HG02623 (cell line): Measurements from ENCODE around the gene IRAK1.

Experiments used
- ATAC-seq: cut with Tn5 transposase; IDR thresholded peaks from one replicate; pipeline ENCODE4 v1.9.1; 2021; ENCODE audit warnings: moderate library complexity; ENCODE audit not compliant: unreplicated experiment

Gene IRAK1

DNA sequence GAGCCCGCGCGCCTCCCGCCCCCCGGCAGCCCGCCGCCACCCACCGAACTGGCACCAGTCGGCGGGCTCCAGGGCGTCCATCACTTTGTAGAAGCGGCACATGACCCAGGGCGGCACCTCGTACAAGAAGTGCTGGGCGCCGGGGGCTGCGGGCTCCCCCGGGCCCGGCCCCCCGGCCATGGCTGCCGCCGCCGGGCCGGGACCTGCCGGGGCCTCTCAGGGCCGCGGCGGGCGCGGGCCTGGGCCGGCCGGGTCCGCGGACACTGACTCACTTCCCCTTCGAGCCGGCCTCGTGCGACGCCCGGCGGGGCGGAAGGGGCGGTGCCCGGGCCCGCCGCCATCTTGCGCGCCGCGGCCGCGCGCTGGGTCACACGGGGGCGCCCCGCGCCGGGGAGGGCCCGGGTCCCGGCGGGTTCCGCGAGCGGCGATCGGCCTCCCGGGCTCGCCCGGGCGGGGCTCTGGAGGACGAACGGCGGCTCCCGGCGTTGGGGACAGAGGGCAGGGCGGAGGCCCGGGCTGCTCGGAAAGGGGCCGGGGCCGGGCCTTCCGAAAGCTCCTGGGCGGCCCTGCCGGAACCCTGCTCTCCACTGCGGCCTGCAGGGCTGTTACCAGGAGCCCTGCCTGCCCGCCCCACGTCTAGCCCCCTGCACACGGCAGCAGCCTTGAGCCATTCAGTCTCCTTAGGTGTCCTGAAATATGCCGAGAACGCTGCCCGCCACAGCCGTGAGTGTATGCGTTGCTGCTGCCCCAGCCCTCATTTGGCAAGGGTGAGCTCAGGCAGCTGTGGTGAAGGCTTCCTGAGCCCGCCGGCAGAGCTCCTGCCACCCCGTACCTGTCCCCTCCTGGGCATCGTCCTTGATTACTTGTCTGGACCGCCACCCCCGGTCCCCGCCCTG, at the start of gene IRAK1:
Gene IRAK1, minus strand, starts transcription at position 270 of the 896 bp plus-strand sequence. Its CDS starts 90 bp downstream, at position 180.
- peak; percentile 71 for ATAC-seq

DNA sequence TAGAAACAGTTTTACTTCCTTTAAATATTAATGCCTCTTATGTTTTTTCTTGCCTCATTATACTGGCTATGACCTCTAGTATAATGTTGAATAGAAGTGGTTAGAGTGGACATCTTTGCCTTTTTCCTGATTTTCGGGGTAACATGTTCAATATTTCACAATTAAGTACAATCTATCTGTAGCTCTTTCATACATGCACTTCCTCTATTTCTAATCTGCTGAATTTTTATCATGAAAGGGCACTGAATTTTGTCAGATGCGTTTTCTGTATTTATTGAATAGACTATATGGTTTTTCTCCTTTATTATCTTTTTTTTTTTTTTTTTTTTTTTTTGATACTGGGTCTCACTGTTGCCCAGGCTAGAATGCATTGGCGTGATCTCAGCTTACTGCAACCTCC, 48.9 kb upstream of the IRAK1 start:
- no peak for ATAC-seq

DNA sequence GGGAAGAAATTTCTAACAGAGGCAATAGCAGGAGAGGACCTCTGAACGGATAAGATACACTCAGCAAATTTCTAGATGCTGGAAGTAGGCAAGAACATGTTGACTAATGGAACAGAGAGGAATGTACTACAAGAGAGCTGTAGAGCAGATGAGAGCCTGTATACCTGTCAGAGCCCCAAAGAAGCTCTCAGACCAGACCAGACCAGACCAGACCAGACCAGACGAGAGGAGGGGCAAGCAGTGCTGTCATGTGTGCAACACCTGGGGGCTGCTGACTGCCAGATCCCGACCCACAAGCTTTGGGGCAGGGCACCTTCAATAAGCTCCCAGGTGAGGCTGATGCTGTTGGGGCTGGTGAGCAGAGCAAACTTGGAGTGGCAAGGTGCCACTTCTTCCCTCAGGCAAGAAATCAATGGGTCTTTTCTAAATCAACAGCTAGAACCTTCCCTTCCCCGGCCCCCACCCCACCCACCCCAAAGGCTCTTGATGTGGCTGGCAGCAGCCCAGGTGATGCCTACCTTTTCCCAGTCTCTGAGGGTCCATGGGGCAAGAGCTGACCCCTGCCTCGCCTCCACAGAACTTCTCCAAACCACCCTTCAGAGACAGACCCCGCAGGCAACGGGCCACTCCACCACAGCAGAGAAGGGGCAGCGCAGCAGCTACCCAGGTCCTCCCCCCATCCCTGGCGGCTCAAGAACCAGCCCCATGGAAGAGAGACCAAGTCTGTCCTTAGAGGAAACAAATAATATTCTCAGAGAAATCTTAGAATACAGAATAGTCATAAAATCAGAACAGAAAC, 45.1 kb upstream of the IRAK1 start:
- no peak for ATAC-seq

GRCh38 chrX:154063234-154063633, 43.5 kb upstream of the IRAK1 start:
- no peak for ATAC-seq

DNA sequence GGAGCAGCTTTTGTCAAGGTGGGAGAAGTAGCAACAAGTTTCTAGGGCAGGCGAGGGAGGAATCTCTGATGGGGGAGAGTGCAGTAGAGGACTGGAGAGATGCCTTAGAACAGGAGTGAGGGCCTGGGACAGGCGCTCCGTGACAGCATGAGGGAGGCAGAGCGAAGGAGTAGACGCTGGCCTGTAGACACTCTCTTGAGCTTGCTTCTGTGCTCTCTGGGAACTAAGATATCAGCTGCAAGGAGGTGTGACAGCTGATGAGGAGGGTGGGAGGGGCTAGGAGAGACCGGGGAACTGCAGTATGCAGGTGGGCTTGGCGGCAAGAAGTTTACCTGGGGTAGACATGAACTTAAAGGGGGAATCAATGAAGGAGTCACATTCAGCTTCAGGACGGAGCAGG, 42.1 kb upstream of the IRAK1 start:
- no peak for ATAC-seq

DNA sequence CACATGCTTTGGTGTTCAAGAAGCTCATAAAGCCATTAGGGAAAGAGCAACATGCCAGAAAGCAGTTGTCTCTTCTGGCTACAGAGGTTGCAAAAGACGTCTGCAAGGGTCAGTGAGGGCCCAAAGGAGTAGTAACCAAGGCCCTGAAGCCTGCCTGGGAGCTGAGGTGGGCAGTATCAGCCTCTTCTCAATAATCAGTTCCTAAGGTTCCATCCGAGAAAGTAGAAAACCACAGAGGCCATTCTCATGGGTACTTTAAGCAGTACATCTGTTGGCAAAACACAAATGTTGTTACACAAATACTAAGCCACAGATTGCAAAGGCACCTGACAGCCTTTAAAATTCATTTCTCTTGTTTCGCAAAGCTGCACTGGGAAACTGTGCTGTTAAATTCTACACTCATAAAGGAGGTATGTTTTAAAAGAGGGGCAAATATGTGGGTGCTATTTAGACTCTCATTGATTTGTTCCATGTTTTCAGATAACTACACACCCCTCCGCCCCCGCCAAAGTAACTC, 40.1 kb upstream of the IRAK1 start:
- no peak for ATAC-seq

DNA sequence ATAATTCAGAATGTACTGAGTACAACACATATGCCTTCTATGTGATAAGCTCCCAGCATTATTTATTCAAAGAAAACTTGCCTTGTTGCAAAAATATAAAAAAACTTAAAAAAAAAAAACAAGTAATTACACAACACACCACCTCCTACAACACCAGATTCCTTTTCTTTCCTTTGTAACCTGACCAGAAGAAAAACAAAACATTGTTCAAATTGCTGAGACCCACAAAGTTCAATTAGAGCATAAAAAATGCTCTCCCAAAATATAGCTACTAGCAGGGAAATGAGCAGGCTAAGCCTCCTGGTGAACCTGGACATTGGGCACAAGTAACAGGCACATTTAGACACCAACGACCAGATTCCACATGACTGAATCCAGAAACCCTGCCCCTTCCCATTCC, 39.5 kb upstream of the IRAK1 start:
- ATAC-seq = no peak

DNA sequence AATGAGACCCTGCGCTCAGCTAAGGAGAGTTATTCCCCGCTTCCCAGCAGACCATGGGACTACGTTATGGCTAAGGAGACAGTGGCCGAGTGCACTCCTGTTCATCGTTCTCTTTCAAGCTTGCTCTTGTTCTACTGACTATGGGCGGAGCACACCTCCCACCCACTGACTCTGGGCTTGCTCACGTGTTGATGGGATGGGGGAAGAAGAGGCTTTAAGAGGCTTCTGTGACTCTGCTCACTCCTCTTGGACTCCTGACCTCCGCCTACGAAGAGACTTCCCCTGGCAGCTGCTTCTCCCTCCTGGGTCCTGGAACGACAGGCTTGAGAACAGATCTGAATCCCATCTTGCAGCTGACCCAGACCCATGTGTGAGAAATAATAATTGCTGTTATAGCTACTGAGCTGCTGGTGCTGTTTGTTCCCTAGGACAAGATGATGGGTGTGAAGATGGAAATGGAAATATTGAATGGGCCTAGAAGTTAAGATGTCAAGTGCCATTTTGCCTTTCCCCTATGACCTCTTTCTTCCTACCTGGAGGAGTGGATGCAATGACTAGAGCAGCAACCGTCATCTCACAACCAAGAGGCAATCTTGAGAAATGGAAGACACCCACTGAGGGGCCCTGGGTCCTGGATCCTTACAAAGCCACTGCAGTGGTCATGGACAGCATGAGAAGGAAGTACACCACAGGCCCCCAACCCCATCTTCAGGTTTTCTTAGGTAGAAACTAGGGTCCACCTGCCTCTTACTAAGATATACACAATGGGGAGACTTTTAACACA, 38.7 kb upstream of the IRAK1 start:
- no peak for ATAC-seq

GRCh38 chrX:154057791-154058190, 38.1 kb upstream of the IRAK1 start:
- ATAC-seq = no peak

GRCh38 chrX:154056770-154057241, 37.1 kb upstream of the IRAK1 start:
- ATAC-seq = no peak

- no peak for ATAC-seq
These were observed 31.6 kb upstream of the IRAK1 start for GRCh38 chrX:154051201-154051810.

- ATAC-seq = no peak
These were observed 30.4 kb upstream of the IRAK1 start for GRCh38 chrX:154050113-154050495.

DNA sequence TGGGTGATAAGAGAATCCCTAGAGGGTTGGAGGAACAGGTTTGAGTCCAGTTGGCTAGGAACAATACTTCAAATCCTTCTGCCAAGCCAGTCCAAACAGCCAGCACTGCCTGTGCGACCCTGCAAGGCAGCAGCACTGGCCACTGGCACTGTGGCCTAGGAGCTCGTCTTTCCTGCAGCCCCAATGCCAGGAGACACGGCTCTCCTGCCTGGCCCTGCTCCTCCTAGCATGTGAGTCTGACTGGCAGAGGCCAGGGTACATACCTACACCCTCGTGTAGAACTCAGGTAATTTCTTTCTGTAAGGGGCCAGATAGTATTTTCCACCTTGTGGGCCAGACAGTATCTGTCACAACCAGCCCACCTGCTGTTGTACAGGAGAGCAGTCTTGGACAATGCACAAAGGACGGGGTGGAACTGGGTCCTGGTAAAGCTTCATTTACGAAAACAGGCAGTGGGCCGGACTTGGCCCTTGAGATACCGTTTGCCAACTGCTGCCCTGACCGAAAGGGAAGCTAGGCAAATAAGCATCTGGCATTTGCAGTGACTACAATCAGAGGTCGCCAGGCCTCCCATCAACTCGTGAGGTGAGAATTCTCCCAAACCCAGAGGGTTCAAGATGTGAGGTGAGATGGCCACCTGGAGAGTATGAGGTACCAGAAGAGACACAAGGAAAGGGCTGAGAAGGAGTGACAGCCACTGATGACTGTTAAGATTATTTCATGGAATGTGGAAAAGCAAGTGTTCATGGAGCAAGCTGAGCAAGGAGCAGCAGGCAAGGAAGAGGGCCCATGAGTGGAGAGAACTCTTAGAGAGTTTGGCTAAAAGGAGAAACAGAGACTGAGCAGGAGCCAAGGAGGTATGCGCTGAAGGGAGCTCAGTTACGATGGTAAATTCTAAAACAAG, 29.8 kb upstream of the IRAK1 start:
- ATAC-seq = no peak

DNA sequence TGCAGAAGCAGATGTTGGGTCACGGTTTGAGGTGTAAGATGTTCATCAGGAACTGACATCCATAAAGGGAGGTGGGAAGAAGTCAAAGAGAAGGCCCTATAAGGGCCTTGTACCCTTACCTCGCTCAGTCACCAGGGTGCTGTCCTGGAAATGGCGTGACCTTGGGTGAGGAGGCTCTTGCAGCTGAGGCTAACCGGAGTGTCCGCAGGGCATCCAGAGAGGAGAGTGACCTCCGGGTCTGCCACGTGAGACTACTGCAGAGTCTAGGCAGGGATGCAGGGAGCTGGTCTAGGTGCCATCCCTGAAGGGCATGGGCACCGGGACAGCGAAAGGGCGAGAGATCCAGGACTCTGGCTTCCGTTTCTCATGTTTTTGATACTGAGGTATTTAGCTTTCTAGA, 28.7 kb upstream of the IRAK1 start:
- ATAC-seq = no peak

- no peak for ATAC-seq
These were observed 27.4 kb upstream of the IRAK1 start for GRCh38 chrX:154046940-154047610.

GRCh38 chrX:154046031-154046781, 26.5 kb upstream of the IRAK1 start:
- no peak for ATAC-seq

- no peak for ATAC-seq
These were observed 24.4 kb upstream of the IRAK1 start for GRCh38 chrX:154044091-154044490.
